GM13977 (cell line): Measurements from ENCODE around the gene IL13RA2.

Source experiments
- DNase-seq: peaks from one replicate; pipeline ENCODE4 v3.0.0; 2012; ENCODE audit warnings: low spot score
- in situ Hi-C: fragments of 300-500 bp; cut with MboI; formaldehyde crosslinking; loops from one replicate; pipeline ENCODE4 v1.12.0; 2022; ENCODE audit warnings: low sequenced_read_pairs, low pct_unique_long_range_greater_than_20kb, mixed read lengths, inconsistent platforms; ENCODE audit not compliant: unreplicated experiment
- TF ChIP-seq, protein P1 (sequence below): IDR thresholded peaks from 2 replicates; pipeline ENCODE4 v1.5.1; 2012; ENCODE audit warnings: mild to moderate bottlenecking, control low read depth; ENCODE audit not compliant: insufficient read depth; ENCODE audit errors: extremely low read depth, missing control alignments

The IL13RA2 gene

DNA sequence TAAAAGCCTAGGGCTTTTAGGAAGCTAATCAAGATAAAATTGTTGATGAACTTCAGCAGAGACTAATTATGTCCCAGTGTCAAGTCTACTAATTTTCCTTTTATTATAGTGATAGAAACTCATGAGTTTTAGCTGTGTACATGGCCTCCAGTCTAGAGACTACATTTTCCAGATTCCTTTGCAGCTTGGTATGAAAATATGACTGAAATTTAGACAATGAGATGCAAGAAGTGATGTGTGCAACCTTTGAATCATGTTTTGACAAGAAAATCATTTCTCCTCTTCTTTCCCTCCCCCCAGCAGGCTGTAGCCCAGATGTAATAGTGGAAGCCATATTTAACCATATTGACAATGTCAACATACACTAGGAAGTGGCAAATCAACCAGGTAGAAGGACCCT, 30.3 kb upstream of the IL13RA2 start:
- in situ Hi-C loops, result no loop called here
- DNase-seq, result no peak

DNA sequence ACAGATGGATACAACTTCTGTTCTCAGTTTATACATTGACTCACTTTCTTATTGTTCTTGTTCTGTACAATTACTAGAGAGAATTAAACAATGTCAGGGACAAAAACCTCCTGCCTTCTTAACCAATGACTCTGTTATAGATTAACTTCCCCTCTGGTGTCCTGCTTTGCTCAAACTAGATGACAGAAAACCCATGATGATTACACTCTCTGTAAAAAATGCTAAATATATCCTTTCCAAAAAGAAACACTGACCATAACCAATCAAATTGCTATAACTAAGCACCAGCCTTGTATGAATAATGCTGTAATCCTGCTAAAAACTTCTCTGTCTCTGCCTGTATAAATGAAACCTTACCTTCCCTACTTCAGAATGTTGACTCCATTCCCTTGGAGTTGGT, 29.8 kb upstream of the IL13RA2 start:
- DNase-seq, result no peak
- in situ Hi-C loops, result no loop called here

More for the DNA sequence above, 30.3 kb upstream of the IL13RA2 start:
- TF ChIP-seq, protein P1, sequence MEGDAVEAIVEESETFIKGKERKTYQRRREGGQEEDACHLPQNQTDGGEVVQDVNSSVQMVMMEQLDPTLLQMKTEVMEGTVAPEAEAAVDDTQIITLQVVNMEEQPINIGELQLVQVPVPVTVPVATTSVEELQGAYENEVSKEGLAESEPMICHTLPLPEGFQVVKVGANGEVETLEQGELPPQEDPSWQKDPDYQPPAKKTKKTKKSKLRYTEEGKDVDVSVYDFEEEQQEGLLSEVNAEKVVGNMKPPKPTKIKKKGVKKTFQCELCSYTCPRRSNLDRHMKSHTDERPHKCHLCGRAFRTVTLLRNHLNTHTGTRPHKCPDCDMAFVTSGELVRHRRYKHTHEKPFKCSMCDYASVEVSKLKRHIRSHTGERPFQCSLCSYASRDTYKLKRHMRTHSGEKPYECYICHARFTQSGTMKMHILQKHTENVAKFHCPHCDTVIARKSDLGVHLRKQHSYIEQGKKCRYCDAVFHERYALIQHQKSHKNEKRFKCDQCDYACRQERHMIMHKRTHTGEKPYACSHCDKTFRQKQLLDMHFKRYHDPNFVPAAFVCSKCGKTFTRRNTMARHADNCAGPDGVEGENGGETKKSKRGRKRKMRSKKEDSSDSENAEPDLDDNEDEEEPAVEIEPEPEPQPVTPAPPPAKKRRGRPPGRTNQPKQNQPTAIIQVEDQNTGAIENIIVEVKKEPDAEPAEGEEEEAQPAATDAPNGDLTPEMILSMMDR, result no peak

DNA sequence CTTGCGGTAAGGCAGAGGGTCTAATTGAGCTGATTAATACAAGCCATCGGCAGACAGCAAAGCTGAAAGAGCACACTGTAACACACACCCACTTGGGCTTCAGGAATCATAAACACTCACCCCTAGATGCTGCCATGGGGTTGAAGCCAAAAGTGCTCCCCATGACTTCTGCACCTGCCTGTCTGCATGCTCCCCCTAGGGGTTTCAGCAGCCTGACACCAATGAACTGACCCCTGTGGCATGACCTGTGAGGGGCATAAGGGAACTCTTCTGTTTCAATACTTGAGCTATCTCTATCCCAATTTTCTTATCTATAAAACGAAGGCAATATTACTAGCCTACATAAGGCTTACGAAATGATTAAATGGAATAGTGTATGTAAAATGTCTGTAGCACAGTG, 23.0 kb upstream of the IL13RA2 start:
- TF ChIP-seq, protein P1, result no peak
- DNase-seq, result no peak
- in situ Hi-C loops, result no loop called here

More for the DNA sequence above, 29.8 kb upstream of the IL13RA2 start:
- TF ChIP-seq, protein P1, result no peak

DNA sequence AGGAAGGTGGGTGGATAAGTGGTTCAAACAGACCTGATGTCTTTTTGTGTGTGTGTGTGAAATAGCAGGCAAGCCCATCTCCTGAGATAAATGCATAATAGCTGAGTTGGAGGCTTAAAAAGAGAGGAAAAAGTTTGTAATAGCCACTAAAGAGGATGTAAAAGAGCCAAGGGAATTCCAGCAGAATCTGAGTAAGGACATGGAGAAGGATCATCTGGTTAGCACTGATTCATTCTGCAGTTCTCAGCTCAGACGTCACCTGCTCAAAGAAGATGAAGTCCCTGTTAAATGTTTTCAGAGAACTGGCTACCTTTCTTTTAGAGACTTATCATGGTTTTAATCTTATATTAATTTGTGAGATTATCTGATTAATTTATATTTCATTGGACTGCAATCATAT, 21.0 kb upstream of the IL13RA2 start:
- no peak for DNase-seq
- in situ Hi-C loops, result no loop called here
- TF ChIP-seq, protein P1, result no peak

DNA sequence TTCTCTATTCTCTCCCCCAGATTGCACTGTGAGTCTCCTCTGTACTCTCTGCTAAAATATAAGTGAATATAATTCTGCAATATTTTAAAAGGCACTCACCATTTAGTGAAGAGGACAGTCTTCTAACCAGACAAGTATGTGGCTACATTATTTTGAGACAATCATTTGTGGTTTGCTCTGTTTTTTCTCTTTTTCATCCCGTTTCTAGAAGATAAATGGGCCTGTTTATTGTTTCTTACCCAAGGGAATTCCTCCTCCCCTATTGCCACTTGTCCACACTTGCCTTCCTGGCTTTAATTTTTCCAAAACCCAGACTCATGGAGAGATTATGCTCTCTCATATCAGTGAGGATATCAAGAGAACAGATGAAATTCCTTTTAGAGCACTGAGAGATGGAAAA, 18.6 kb upstream of the IL13RA2 start:
- in situ Hi-C loops, result no loop called here
- DNase-seq, result no peak
- TF ChIP-seq, protein P1, result no peak

DNA sequence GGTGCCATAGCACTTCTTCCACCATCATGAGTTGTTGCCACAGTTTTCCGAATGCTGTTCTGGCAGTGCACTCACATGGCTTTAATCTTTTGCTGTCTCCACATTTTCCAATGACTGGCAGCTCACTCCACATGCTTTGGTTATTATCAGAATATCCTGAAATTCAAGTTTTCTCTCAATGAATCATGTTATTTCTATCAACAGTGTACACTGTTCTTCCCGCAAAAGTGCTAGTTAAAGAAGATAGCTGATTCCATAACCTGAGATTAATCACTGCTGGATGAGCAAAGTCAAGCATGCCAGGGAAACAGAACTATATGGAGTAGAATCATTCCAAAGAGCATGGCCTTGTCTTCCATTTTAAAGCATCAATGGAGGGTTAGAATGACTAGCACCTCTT, 14.6 kb upstream of the IL13RA2 start:
- DNase-seq, result no peak
- in situ Hi-C loops, result no loop called here
- TF ChIP-seq, protein P1, result no peak

DNA sequence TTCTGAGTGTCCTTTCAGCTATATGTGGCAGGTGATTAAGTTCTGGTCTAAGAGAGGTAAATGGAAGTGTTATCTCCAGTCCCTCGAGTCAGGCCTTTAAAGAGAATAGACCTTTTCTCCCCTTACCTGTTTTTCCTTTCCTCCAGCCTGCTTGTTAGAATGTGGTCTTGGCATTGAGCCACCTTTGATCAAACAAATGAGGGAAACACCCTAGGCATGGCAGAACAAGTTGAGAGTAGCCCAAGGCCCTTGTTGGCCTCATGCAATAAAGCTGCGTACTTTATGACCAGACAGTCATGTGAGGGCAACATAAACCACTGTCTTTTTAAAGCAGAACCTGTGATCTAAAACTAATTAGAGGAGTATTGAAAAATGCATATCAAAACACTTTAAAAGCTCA, 13.2 kb upstream of the IL13RA2 start:
- in situ Hi-C loops, result no loop called here
- TF ChIP-seq, protein P1, result no peak
- no peak for DNase-seq
